Fibroblast of mammary gland (primary cell): ENCODE measurements around the gene LPIN1.
"Not testable (repeated sequence)": the region's sequence is repeated elsewhere in the genome, so short reads cannot be mapped to it uniquely, and the experiment has no call there.

Experiments used
- DNase-seq: peaks from one replicate; pipeline ENCODE4 v3.0.0-alpha.2; 2010; ENCODE audit warnings: low read depth
- H3K4me3 ChIP-seq: 2 replicates; pipeline ENCODE4 v1.5.1; 2011; ENCODE audit warnings: low read depth, mild to moderate bottlenecking, low read length, moderate library complexity; ENCODE audit not compliant: control insufficient read depth
- TF ChIP-seq, protein P1 (sequence below): conservative IDR thresholded peaks from 2 replicates; pipeline ENCODE4 v1.5.1; 2011; ENCODE audit warnings: low read depth, low read length, inconsistent platforms; ENCODE audit not compliant: control insufficient read depth, insufficient read depth

LPIN1 gene

DNA sequence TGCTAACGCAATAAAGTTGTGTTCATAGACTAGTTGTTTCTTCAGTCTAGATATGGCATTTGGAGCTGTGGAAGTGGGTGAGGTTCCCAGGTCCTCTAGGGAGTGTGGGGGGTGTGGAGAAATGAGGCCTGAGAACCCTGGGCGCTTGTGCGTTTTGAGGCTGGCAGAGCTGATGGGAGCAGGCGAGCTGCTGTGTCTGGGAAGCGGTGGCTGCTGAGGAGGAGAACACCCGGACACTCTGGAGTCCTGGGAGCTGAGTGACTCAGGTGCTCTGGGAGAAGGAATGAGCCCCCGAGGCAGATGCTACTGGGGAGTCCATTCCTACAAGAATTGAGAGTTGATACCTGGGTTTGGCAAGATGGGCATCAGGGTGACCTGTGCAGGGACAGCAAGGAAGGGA, 67.5 kb downstream of the LPIN1 start:
- TF ChIP-seq, protein P1, sequence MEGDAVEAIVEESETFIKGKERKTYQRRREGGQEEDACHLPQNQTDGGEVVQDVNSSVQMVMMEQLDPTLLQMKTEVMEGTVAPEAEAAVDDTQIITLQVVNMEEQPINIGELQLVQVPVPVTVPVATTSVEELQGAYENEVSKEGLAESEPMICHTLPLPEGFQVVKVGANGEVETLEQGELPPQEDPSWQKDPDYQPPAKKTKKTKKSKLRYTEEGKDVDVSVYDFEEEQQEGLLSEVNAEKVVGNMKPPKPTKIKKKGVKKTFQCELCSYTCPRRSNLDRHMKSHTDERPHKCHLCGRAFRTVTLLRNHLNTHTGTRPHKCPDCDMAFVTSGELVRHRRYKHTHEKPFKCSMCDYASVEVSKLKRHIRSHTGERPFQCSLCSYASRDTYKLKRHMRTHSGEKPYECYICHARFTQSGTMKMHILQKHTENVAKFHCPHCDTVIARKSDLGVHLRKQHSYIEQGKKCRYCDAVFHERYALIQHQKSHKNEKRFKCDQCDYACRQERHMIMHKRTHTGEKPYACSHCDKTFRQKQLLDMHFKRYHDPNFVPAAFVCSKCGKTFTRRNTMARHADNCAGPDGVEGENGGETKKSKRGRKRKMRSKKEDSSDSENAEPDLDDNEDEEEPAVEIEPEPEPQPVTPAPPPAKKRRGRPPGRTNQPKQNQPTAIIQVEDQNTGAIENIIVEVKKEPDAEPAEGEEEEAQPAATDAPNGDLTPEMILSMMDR: no peak
- H3K4me3 ChIP-seq: no peak overlapping the region
- no peak for DNase-seq

DNA sequence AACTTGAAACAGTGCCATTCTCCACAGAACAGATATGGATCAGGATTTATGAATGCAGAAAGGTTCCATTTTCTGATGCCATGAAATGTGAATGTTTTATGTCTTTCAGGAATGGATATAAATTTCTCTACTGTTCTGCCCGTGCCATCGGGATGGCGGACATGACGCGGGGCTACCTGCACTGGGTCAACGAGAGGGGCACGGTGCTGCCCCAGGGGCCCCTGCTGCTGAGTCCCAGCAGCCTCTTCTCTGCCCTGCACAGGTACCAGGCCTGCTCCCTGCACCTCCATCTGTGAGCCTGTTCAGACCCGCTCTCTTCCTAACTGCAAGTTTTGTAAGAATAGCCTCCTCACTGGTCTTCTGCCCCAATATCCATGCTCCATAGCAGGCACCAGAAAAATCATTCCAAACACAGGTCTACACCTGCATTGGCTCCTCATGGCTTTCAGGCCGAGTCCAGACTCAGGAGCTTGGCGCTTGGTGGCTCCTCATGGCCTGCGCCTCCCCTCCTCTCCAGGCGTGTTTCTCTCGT, 68.6 kb downstream of the LPIN1 start:
- H3K4me3 ChIP-seq: no peak overlapping the region
- TF ChIP-seq, protein P1: no peak
- no peak for DNase-seq

DNA sequence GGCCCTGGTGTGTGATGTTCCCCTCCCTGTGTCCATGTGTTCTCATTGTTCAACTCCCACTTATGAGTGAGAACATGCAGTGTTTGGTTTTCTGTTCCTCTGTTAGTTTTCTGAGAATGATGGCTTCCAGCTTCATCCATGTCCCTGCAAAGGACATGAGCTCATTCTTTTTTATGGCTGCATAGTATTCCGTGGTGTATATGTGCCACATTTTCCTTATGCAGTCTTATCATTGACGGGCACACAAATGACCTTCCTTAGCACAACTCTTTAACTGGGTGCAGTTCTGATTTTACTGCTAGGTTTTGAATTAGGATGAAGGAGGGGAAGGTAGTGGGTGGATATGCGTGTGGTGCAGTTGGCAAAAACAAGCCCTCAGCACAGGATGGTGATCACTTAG, 70.5 kb downstream of the LPIN1 start:
- DNase-seq, H3K4me3 ChIP-seq: not testable (repeated sequence)

DNA sequence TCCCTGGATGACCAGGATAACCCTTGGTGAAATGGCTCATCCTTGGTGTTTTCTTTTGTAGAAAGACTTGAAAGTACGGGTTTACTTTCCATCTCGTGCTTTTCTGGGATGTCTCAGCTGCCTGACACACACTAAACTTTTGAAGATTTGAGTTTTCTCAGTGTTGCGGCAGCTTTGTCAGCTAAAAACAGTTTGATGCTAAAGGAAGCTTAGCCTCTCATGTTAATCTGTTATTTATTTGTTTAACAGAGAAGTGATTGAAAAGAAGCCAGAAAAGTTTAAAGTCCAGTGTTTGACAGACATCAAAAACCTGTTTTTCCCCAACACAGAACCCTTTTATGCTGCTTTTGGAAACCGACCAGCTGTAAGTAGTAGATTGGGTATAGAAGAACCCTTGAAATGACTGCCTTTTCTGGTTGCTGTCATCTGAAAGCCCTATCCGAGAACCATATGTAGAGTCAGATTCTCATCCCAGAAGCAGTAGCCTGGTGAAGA, 72.8 kb downstream of the LPIN1 start:
- no peak overlapping the region for H3K4me3 ChIP-seq
- TF ChIP-seq, protein P1: no peak

DNA sequence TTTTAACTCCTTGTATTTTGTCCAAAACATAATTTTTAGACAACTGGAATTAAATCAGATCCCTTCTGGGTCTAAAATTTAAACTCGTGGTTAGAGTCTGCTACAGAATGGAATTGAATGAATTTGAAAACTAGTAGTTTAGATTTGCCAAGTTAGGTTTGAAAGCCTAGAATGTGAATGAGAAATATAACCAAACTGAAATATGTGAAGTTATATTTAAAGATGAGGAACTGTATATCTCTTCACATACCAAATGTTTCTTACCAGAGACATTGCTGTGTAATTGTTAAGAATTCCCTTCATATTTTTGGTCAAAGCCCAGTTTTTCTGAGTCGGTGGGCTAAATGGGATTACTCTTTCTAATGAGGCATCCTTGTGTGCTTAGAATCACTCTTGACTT, 74.2 kb downstream of the LPIN1 start:
- TF ChIP-seq, protein P1: no peak
- H3K4me3 ChIP-seq: no peak overlapping the region
- no peak for DNase-seq

More for the DNA sequence above, 72.8 kb downstream of the LPIN1 start:
- DNase-seq: no peak

GRCh38 chr2:11821705-11822104, 75.3 kb downstream of the LPIN1 start:
- TF ChIP-seq, protein P1: no peak
- no peak for DNase-seq
- H3K4me3 ChIP-seq: no peak overlapping the region

DNA sequence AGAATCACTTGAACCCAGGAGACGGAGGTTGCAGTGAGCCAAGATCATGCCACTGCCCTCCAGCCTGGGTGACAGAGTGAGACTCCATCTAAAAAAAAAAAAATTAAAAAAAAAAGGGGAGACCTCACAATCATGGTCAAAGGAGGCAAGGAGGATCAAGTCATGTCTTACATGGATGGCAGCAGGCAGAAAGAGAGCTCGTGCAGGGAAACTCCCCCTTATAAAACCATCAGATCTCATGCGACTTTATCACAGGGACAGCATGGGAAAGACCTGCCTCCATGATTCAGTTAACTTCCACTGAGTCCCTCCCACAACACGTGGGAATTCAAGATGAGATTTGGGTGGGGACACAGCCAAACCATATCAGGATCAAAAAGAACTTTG, 75.9 kb downstream of the LPIN1 start:
- H3K4me3 ChIP-seq, DNase-seq: not testable (repeated sequence)

- no peak overlapping the region for H3K4me3 ChIP-seq
- DNase-seq: no peak
- TF ChIP-seq, protein P1: no peak
These were observed 76.5 kb downstream of the LPIN1 start for GRCh38 chr2:11822746-11823451.
